Endometrial microvascular endothelial cells (primary cell): Measurements from ENCODE around the gene CLCN1. TPM values are rescaled to one million over a fixed set of nuclear protein-coding genes. Genes with fewer than 3 reads are reported as not detected.
"Not testable (repeated sequence)": the region's sequence is repeated elsewhere in the genome, so short reads cannot be mapped to it uniquely, and the experiment has no call there.

ENCODE experiments used
- in situ Hi-C: cut with HindIII; loops from 2 replicates; pipeline ENCODE4 v1.10.0; 2017; ENCODE audit warnings: low sequenced_read_pairs, low pct_unique_long_range_greater_than_20kb; ENCODE audit errors: inconsistent ontology term
- total RNA-seq: library from RNA; depleted of rRNA; stranded (reverse); fragments of >200 nt; gene quantifications from one replicate; pipeline ENCODE4 v1.2.3, GENCODE V29; 2015; ENCODE audit errors: inconsistent ontology term

Gene CLCN1
- total RNA-seq, 1 donor from 2014 or later = not detected

GRCh38 chr7:143289888-143290287, 26.0 kb upstream of the CLCN1 start:
- in situ Hi-C loops = not testable (repeated sequence)

GRCh38 chr7:143290293-143290692, 25.6 kb upstream of the CLCN1 start:
- in situ Hi-C loops = no loop called here

- in situ Hi-C loops = no loop called here
These were observed 23.0 kb upstream of the CLCN1 start for GRCh38 chr7:143292876-143293275.

GRCh38 chr7:143295870-143296269, 20.0 kb upstream of the CLCN1 start:
- in situ Hi-C loops = no loop called here

GRCh38 chr7:143296686-143297085, 19.2 kb upstream of the CLCN1 start:
- in situ Hi-C loops = no loop called here

- in situ Hi-C loops = no loop called here
These were observed 16.6 kb upstream of the CLCN1 start for GRCh38 chr7:143299346-143299745.

GRCh38 chr7:143299840-143300239, 16.1 kb upstream of the CLCN1 start:
- in situ Hi-C loops = no loop called here

- in situ Hi-C loops = no loop called here
These were observed 14.7 kb upstream of the CLCN1 start for GRCh38 chr7:143300959-143301935.

- in situ Hi-C loops = no loop called here
These were observed 12.2 kb upstream of the CLCN1 start for GRCh38 chr7:143303733-143304132.

- in situ Hi-C loops = no loop called here
These were observed 11.0 kb upstream of the CLCN1 start for GRCh38 chr7:143304938-143305337.

- in situ Hi-C loops = no loop called here
These were observed 10.4 kb upstream of the CLCN1 start for GRCh38 chr7:143305423-143306070.

- in situ Hi-C loops = no loop called here
These were observed 7.3 kb upstream of the CLCN1 start for GRCh38 chr7:143308632-143309031.

GRCh38 chr7:143314127-143314526, 1.8 kb upstream of the CLCN1 start:
- in situ Hi-C loops = no loop called here

- in situ Hi-C loops = no loop called here
These were observed 581 bp downstream of the CLCN1 start for GRCh38 chr7:143316492-143316891.

GRCh38 chr7:143318661-143319060, 2.8 kb downstream of the CLCN1 start:
- in situ Hi-C loops = no loop called here

- in situ Hi-C loops = no loop called here
These were observed 4.7 kb downstream of the CLCN1 start for GRCh38 chr7:143320620-143321019.

GRCh38 chr7:143321242-143321641, 5.3 kb downstream of the CLCN1 start:
- in situ Hi-C loops = no loop called here

- in situ Hi-C loops = no loop called here
These were observed 5.8 kb downstream of the CLCN1 start for GRCh38 chr7:143321734-143322133.

GRCh38 chr7:143322760-143323633, 7.1 kb downstream of the CLCN1 start:
- in situ Hi-C loops = no loop called here
